Transverse colon (tissue), 4 donors: ENCODE measurements around the gene ELP6. TPM values are rescaled to one million over a fixed set of nuclear protein-coding genes. Genes with fewer than 3 reads are reported as not detected.

Experiments
- DNase-seq: peaks from one replicate; pipeline ENCODE4 v3.0.0-alpha.2; 2019
- H3K27ac ChIP-seq, 4 donors: fragments of 200-600 bp; sonication (generic); 2 replicates each; pipeline ENCODE4 v1.5.1; 2016 to 2018; ENCODE audit warnings: inconsistent platforms in 4 of 4
- H3K27me3 ChIP-seq: fragments of 200-600 bp; sonication (generic); 2 replicates; pipeline ENCODE4 v1.5.1; 2017; ENCODE audit warnings: inconsistent platforms
- H3K36me3 ChIP-seq, 4 donors: fragments of 200-600 bp; sonication (generic); 2 replicates each; pipeline ENCODE4 v1.5.1; 2017 to 2019; ENCODE audit warnings: inconsistent platforms in 4 of 4
- H3K4me1 ChIP-seq, 4 donors: fragments of 200-600 bp; sonication (generic); 2 replicates each; pipeline ENCODE4 v1.5.1; 2017 to 2020; ENCODE audit warnings: inconsistent platforms in 4 of 4
- H3K4me3 ChIP-seq, 4 donors: fragments of 200-600 bp; sonication (generic); 1 replicate in 1 of 4; 2 replicates in 3 of 4; pipeline versions ENCODE4 v1.5.1 to v1.6.1; 2017 to 2019; ENCODE audit warnings: inconsistent platforms in 4 of 4
- H3K9me3 ChIP-seq, 2 donors: fragments of 200-600 bp; sonication (generic); 2 replicates each; pipeline ENCODE4 v1.5.1; 2017 to 2019; ENCODE audit warnings: inconsistent platforms in 2 of 2
- CTCF ChIP-seq, 5 experiments: fragments of 200-600 bp in 3 of 5; fragments of 450-650 bp in 2 of 5; sonication (generic) in 3 of 5; IDR thresholded peaks; 1 replicate in 2 of 5; 2 replicates in 3 of 5; pipeline ENCODE4 v1.5.1; 2016 to 2017; ENCODE audit warnings: antibody characterized with exemption in 5 of 5, inconsistent platforms in 3 of 5, mild to moderate bottlenecking in 2 of 5, moderate library complexity in 1 of 5
- EP300 ChIP-seq: sonication (generic); formaldehyde crosslinking; IDR thresholded peaks from one replicate; pipeline ENCODE4 v1.6.1; 2017; ENCODE audit warnings: antibody characterized with exemption, low read depth
- POLR2A ChIP-seq: fragments of 450-650 bp; IDR thresholded peaks from one replicate; pipeline ENCODE4 v1.6.1; 2016; ENCODE audit warnings: antibody characterized with exemption, mild to moderate bottlenecking, moderate library complexity
- POLR2AphosphoS5 ChIP-seq, 3 donors: sonication (generic); formaldehyde crosslinking; IDR thresholded peaks; one replicate each; pipeline ENCODE4 v1.6.1; 2016; ENCODE audit warnings: antibody characterized with exemption in 3 of 3
- WGBS, 2 donors: methylation state at CpG; one replicate each; pipeline ENCODE4 v1.1.5; 2018; ENCODE audit warnings: low coverage in 1 of 2; 5-methylcytosine and 5-hydroxymethylcytosine counted together
- in situ Hi-C, 4 donors: fragments of 200-750 bp; cut with MboI; loops; one replicate each; pipeline versions ENCODE4 v1.15.0 to v1.15.1; 2017; ENCODE audit warnings: low sequenced_read_pairs in 3 of 4, low pct_ligation_motif_present in 1 of 4, low pct_unique_long_range_greater_than_20kb in 1 of 4
- intact Hi-C: fragments of 100-400 bp; cut with DNase I; formaldehyde crosslinking; loops from one replicate; pipeline ENCODE4 v1.15.1; 2023; ENCODE audit warnings: low total_unique reads
- total RNA-seq, 4 donors: library from RNA; depleted of rRNA; stranded (reverse); fragments of >200 nt; gene quantifications; one replicate each; pipeline ENCODE4 v1.1.0, GENCODE V29; 2016

ELP6 gene
- total RNA-seq, 4 donors from 2014 or later: 1.2 to 55.7 (median 28.3) TPM

- H3K4me1 ChIP-seq: no peaks in the 10 kb centered on the region
- no peak for DNase-seq
- peaks cover 0 to 36% (median 14%) of the 10 kb centered on the region in 4 donors for H3K36me3 ChIP-seq
- H3K9me3 ChIP-seq: no peaks in the 10 kb centered on the region
- H3K4me3 ChIP-seq: no peak overlapping the region
- 90% methylated on average over 7 of the region's 7 CpGs; no CpG with 5 or more reads in 1 of the 2 donors for WGBS, 2 donors
- no peaks in the 10 kb centered on the region for H3K27me3 ChIP-seq
- in situ Hi-C loops: no loop called here
- TF ChIP-seq CTCF (IDR thresholded peaks at IDR 0.05): no peak
- TF ChIP-seq POLR2A: no peak
- TF ChIP-seq POLR2AphosphoS5 (IDR thresholded peaks at IDR 0.05): no peak
- no peak for TF ChIP-seq EP300
- no peak overlapping the region for H3K27ac ChIP-seq
- intact Hi-C loops: no loop called here
These were observed 9.4 kb downstream of the ELP6 start for GRCh38 chr3:47504113-47504512.

GRCh38 chr3:47503033-47503432 lies 10.5 kb downstream of the ELP6 start:
- no peaks in the 10 kb centered on the region for H3K9me3 ChIP-seq
- peaks cover 0 to 36% (median 14%) of the 10 kb centered on the region in 4 donors for H3K36me3 ChIP-seq
- 75 to 100% methylated on average over 2 of the region's 2 CpGs for WGBS, 2 donors

GRCh38 chr3:47496892-47497291 lies 16.6 kb downstream of the ELP6 start:
- no peak for TF ChIP-seq CTCF (IDR thresholded peaks at IDR 0.05)
- no peak for TF ChIP-seq POLR2A
- no peak for TF ChIP-seq POLR2AphosphoS5 (IDR thresholded peaks at IDR 0.05)
- TF ChIP-seq EP300: no peak
- Histone ChIP-seq H3K27ac (no peak overlapping the region), H3K4me1 (no peaks in the 10 kb centered on the region), H3K27me3 (no peaks in the 10 kb centered on the region), H3K36me3 (peaks cover 0 to 24% (median 6%) of the 10 kb centered on the region in 4 donors), H3K9me3 (no peaks in the 10 kb centered on the region), H3K4me3 (no peak overlapping the region)
- intact Hi-C loops: no loop called here
- in situ Hi-C loops: no loop called here
- DNase-seq: no peak

More at GRCh38 chr3:47503033-47503432, 10.5 kb downstream of the ELP6 start:
- intact Hi-C loops (no loop called here), in situ Hi-C loops (no loop called here)
- TF ChIP-seq POLR2A (no peak), POLR2AphosphoS5 (IDR thresholded peaks at IDR 0.05) (no peak), EP300 (no peak), CTCF (IDR thresholded peaks at IDR 0.05) (no peak)
- DNase-seq: no peak
- H3K27me3 ChIP-seq: no peaks in the 10 kb centered on the region
- H3K4me1 ChIP-seq: no peaks in the 10 kb centered on the region
- H3K27ac ChIP-seq: no peak overlapping the region
- no peak overlapping the region for H3K4me3 ChIP-seq

DNA sequence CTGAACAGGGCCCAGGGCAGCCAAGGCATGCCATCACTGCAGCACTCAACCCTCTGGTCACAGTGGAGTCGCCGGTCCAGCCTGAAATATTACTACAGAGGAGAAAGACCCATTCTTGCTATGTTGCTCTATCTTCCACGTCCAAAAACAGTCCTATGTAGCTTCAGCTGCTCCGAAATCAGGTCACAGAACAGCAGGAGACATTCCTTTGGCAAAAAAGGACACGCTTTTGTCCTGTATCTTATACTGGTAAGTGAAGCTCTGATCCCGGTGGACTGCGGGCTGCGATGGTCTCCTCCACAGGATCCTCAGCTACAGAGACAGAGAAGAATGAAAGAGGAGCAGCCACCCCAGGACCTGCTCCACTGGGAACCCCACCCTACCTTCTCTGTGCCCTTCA lies 17.6 kb downstream of the ELP6 start:
- Histone ChIP-seq H3K4me1 (no peaks in the 10 kb centered on the region), H3K27me3 (no peaks in the 10 kb centered on the region), H3K36me3 (peaks cover 0 to 23% (median 4%) of the 10 kb centered on the region in 4 donors), H3K27ac (no peak overlapping the region), H3K9me3 (no peaks in the 10 kb centered on the region), H3K4me3 (no peak overlapping the region)
- TF ChIP-seq POLR2AphosphoS5 (IDR thresholded peaks at IDR 0.05): no peak
- DNase-seq: no peak
- intact Hi-C loops: no loop called here
- WGBS, 2 donors: 97 to 100% methylated on average over 1 to 8 of the region's 8 CpGs
- in situ Hi-C loops: no loop called here

DNA sequence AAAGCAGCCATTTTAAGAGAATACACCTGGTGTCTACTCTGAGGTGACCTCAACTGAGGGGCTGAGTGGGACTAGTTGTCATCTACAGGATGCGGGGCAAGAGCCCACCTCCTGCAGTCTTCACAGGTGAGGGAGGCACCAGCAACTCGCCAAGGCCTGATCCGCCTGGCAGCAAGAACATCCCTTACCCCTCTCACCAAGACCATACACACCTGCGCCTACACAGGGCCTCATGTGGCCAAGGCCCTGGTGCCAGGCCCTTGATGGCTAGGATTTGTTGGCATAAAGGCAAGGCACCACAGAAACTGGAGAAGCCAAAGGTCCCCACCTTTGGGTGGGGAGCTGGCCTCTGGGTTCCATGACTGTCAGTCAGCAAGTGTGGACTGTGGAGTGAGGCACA lies 18.4 kb downstream of the ELP6 start:
- Histone ChIP-seq H3K4me3 (no peak overlapping the region), H3K9me3 (no peaks in the 10 kb centered on the region), H3K36me3 (peaks cover 0 to 15% (median 4%) of the 10 kb centered on the region in 4 donors), H3K27me3 (no peaks in the 10 kb centered on the region), H3K4me1 (no peaks in the 10 kb centered on the region), H3K27ac (no peak overlapping the region)
- no peak for DNase-seq
- TF ChIP-seq POLR2A: no peak
- no peak for TF ChIP-seq EP300
- no peak for TF ChIP-seq POLR2AphosphoS5 (IDR thresholded peaks at IDR 0.05)
- no peak for TF ChIP-seq CTCF (IDR thresholded peaks at IDR 0.05)
- WGBS, 2 donors: 94 to 100% methylated on average over 1 to 4 of the region's 4 CpGs
- intact Hi-C loops (no loop called here), in situ Hi-C loops (no loop called here)
